NCI-H2107 treated with DMSO at 0.1 percent for 48 hours (cell line): ENCODE data around the gene LRRC3.

Experiments used
- DNase-seq: peaks from one replicate; lab custom pipeline; 2025; ENCODE audit not compliant: unreplicated experiment; lab: John Stamatoyannopoulos, UW

LRRC3 gene

GRCh38 chr21:44510109-44510507, 54.8 kb downstream of the LRRC3 start:
- no peak for DNase-seq

- DNase-seq, result peak; percentile 77
These were observed 55.4 kb downstream of the LRRC3 start for GRCh38 chr21:44510508-44511218.

- no peak for DNase-seq
These were observed 56.1 kb downstream of the LRRC3 start for GRCh38 chr21:44511219-44511937.
